Measurements from ENCODE around the gene PAFAH2. TPM values are rescaled to one million over a fixed set of nuclear protein-coding genes. Genes with fewer than 3 reads are reported as not detected.

PAFAH2 gene
- 10 to 100 TPM; 12.6 to 20.1 (median 15.1) TPM for total RNA-seq

DNA sequence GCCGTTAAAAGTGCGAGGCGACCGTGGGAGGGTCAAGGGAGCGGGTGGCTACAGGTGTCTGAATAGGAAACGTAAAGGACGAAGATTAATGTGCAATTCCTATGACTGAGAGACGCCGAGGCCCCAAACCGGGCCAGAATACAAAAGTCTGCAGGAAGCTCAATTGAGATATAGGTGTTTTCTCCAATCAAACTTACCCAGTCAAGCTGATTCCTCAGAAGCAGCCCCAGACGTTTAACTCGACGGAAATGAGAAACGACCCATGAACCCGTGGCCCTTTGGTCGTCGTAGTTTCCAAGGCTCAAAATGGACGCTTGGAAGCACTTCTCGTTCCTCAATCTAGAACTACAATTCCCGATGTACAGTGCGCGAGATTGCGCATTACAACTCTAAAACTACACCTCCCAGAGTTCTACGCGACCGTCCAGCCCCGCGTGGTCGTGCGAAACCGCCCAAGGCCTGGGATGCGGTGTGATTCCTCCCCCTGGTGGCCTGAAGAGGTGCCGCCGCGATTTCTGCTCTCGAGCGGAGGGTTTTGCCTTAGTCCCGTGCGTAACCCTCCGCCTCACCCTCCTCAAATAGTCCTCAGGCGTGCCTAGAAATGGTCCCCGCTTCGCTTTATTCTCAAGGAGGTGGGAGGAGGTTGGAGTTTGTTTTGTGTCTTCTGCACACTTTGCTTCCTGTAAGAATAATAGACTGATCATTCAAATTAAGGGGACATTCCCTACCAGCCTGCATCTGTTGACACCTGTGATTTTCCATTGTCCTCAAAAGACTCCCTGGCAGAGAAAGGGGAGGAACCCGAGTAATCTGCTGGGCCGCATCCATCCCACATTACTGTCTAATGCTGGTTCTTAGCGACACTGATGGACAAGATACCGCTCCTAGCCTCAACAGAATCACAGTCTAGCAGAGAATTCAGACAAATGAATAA lies at the start of gene PAFAH2:
Gene PAFAH2 (minus strand): TSS at position 236 of the 934 bp plus-strand sequence. CDS start 7,247 bp downstream, outside the sequence.
- Histone ChIP-seq H3K27me3 (no peaks in the 10 kb centered on the region), H3K27ac (peak within 1 kb of the TSS; percentile 88 to 93 (median 92)), H3K4me1 (peaks cover 15 to 18% (median 16%) of the 10 kb centered on the region in 4 donors), H3K9me3 (no peaks in the 10 kb centered on the region), H3K4me3 (peak within 1 kb of the TSS; percentile 66 to 75 (median 70)), H3K36me3 (no peaks in the 10 kb centered on the region)
- ATAC-seq (ENCODE audit: low FRiP score in 2 of 2): peak; percentile 99 to 100
- DNase-seq: peak; percentile 94 to 98
- WGBS, 2 donors: 2% methylated on average over 47 of the region's 47 CpGs
- TF ChIP-seq POLR2AphosphoS5 (IDR thresholded peaks at IDR 0.05) (peak; percentile 82 to 86), POLR2A (IDR thresholded peaks at IDR 0.05) (peak in 2 of 4 donors; percentile 45 to 58), EP300 (IDR thresholded peaks at IDR 0.05) (peak in 1 of 4 donors; percentile 34)
- TF ChIP-seq, protein P1, sequence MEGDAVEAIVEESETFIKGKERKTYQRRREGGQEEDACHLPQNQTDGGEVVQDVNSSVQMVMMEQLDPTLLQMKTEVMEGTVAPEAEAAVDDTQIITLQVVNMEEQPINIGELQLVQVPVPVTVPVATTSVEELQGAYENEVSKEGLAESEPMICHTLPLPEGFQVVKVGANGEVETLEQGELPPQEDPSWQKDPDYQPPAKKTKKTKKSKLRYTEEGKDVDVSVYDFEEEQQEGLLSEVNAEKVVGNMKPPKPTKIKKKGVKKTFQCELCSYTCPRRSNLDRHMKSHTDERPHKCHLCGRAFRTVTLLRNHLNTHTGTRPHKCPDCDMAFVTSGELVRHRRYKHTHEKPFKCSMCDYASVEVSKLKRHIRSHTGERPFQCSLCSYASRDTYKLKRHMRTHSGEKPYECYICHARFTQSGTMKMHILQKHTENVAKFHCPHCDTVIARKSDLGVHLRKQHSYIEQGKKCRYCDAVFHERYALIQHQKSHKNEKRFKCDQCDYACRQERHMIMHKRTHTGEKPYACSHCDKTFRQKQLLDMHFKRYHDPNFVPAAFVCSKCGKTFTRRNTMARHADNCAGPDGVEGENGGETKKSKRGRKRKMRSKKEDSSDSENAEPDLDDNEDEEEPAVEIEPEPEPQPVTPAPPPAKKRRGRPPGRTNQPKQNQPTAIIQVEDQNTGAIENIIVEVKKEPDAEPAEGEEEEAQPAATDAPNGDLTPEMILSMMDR (IDR thresholded peaks at IDR 0.05): peak; percentile 91 to 99 (median 99)

DNA sequence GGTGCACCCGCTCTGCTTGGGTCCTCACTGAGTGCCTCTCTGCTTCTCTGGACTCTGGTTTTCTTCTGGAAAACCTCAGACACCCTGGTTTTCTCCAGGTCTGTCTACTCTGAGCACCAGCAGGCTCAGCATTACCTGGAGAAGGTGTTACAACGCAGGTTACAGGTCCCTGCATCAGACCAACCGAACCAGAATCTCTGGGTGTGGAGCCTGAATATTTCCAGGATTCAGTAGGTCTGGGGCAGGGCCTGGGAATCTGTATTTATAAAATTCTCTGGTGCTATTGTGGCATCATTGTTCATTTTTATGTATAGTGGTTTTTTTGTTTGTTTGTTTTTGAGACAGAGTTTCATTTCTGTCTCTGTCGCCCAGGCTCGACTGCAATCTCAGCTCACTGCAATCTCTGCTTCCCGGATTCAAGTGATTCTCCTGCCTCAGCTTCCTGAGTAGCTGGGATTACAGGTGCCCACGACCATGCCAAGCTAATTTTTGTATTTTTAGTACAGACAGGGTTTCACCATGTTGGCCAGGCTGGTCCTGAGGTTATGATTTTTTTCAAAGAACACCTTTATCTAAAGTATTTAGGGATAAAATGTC lies 49.5 kb upstream of the PAFAH2 start:
- H3K4me3 ChIP-seq: no peak overlapping the region
- ATAC-seq (ENCODE audit: low FRiP score in 2 of 2) (no peak), DNase-seq (no peak)
- H3K4me1 ChIP-seq: peaks cover 8 to 18% (median 12%) of the 10 kb centered on the region in 4 donors
- no peaks in the 10 kb centered on the region for H3K36me3 ChIP-seq
- TF ChIP-seq POLR2AphosphoS5 (IDR thresholded peaks at IDR 0.05): no peak
- TF ChIP-seq POLR2A (IDR thresholded peaks at IDR 0.05): no peak
- TF ChIP-seq, protein P1 (IDR thresholded peaks at IDR 0.05): no peak
- TF ChIP-seq EP300 (IDR thresholded peaks at IDR 0.05): no peak
- no peak overlapping the region for H3K27ac ChIP-seq
- peaks cover 2 to 37% (median 17%) of the 10 kb centered on the region in 4 donors for H3K27me3 ChIP-seq
- H3K9me3 ChIP-seq: no peaks in the 10 kb centered on the region
- 79 to 80% methylated on average over 7 of the region's 7 CpGs for WGBS, 2 donors

GRCh38 chr1:26046246-26047095 lies 48.6 kb upstream of the PAFAH2 start:
- Histone ChIP-seq H3K36me3 (no peaks in the 10 kb centered on the region), H3K9me3 (no peaks in the 10 kb centered on the region), H3K27ac (no peak overlapping the region), H3K4me3 (peak overlapping the region in 3 of 4 donors; percentile 3 to 24 (median 13)), H3K4me1 (peaks cover 8 to 18% (median 12%) of the 10 kb centered on the region in 4 donors), H3K27me3 (peaks cover 2 to 37% (median 17%) of the 10 kb centered on the region in 4 donors)
- 12 to 13% methylated on average over 16 to 19 of the region's 57 CpGs for WGBS, 2 donors
- TF ChIP-seq, protein P1 (IDR thresholded peaks at IDR 0.05): no peak
- TF ChIP-seq POLR2A (IDR thresholded peaks at IDR 0.05): no peak
- TF ChIP-seq EP300 (IDR thresholded peaks at IDR 0.05): no peak
- TF ChIP-seq POLR2AphosphoS5 (IDR thresholded peaks at IDR 0.05): no peak
- DNase-seq (no peak), ATAC-seq (ENCODE audit: low FRiP score in 2 of 2) (peak in 1 of 2 donors; percentile 21)

DNA sequence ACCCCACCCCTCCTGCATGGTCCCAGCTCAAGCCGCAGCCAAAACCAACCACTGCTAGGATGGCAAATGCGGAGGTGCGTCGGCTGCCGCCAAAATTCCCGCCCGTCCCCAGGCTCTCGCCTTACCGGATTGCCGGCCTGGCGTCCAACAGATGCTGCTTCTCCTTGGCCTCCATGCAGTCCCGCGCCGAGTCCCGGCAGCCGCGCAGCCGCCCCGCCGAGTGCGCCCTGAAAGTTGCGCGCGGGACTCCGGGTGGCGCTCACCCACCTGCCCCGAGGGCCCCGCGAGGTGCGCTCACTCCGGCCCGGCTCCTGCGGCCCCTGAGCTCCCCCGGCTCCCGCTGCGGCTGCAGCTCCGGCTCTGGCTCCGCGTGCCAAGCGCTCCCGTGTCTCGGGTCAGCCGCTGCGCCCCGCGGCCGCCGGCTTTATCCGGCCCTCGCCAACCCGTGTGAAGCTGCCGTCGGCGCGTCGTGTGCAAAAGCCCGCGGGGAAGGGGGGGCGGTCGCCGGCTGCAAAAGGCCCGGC lies 47.9 kb upstream of the PAFAH2 start, which contains the start of gene SLC30A2:
Gene SLC30A2 (minus strand): TSS at position 397 of the 524 bp plus-strand sequence. CDS start 222 bp downstream, at position 175.
- no peak within 1 kb of the TSS for H3K27ac ChIP-seq
- DNase-seq: peak in 1 of 2 donors; percentile 84
- ATAC-seq (ENCODE audit: low FRiP score in 2 of 2): no peak
- TF ChIP-seq, protein P1 (IDR thresholded peaks at IDR 0.05): no peak
- TF ChIP-seq POLR2AphosphoS5 (IDR thresholded peaks at IDR 0.05) (no peak), EP300 (IDR thresholded peaks at IDR 0.05) (no peak), POLR2A (IDR thresholded peaks at IDR 0.05) (no peak)
- H3K36me3 ChIP-seq: no peaks in the 10 kb centered on the region
- no peaks in the 10 kb centered on the region for H3K9me3 ChIP-seq
- WGBS, 2 donors: 1 to 2% methylated on average over 10 to 57 of the region's 62 CpGs
- H3K4me1 ChIP-seq: peaks cover 8 to 18% (median 12%) of the 10 kb centered on the region in 4 donors
- peaks cover 2 to 37% (median 17%) of the 10 kb centered on the region in 4 donors for H3K27me3 ChIP-seq
- peak within 1 kb of the TSS in 3 of 4 donors; percentile 3 to 24 (median 13) for H3K4me3 ChIP-seq

All from upper lobe of left lung (tissue), 6 donors.